LNCaP clone FGC (cell line): ENCODE data around the gene DNAH2.

Source experiments
- DNase-seq: peaks from one replicate; pipeline ENCODE4 v3.0.0-alpha.2; 2011; ENCODE audit warnings: low read depth
- H3K4me3 ChIP-seq: 2 replicates; pipeline ENCODE4 v1.5.1; 2011; ENCODE audit warnings: mild to moderate bottlenecking, low read depth, low read length, control low read depth
- CTCF ChIP-seq: IDR thresholded peaks from 2 replicates; pipeline ENCODE4 v1.5.1; 2012; ENCODE audit warnings: mild to moderate bottlenecking; ENCODE audit not compliant: control insufficient read depth, insufficient read depth; ENCODE audit errors: extremely low read depth

The DNAH2 gene

GRCh38 chr17:7755095-7755890 lies 37.7 kb downstream of the DNAH2 start:
- no peak for DNase-seq
- TF ChIP-seq CTCF = no peak
- H3K4me3 ChIP-seq = no peak overlapping the region

GRCh38 chr17:7756968-7757367 lies 39.4 kb downstream of the DNAH2 start:
- no peak for TF ChIP-seq CTCF
- DNase-seq = no peak
- no peak overlapping the region for H3K4me3 ChIP-seq

GRCh38 chr17:7763919-7764318 lies 46.4 kb downstream of the DNAH2 start:
- no peak for TF ChIP-seq CTCF
- no peak overlapping the region for H3K4me3 ChIP-seq
- DNase-seq = no peak

- H3K4me3 ChIP-seq = no peak overlapping the region
- DNase-seq = no peak
- TF ChIP-seq CTCF = no peak
These were observed 49.5 kb downstream of the DNAH2 start for GRCh38 chr17:7767004-7767403.

GRCh38 chr17:7767405-7768021 lies 50.0 kb downstream of the DNAH2 start:
- TF ChIP-seq CTCF = no peak
- no peak for DNase-seq
- H3K4me3 ChIP-seq = no peak overlapping the region

- DNase-seq = no peak
- no peak for TF ChIP-seq CTCF
- H3K4me3 ChIP-seq = no peak overlapping the region
These were observed 52.3 kb downstream of the DNAH2 start for GRCh38 chr17:7769854-7770253.
